ENCODE measurements around the gene MED9.

Gene MED9

GRCh38 chr17:17525311-17525710, 48.5 kb downstream of the MED9 start:
- no peaks in the 10 kb centered on the region for H3K4me1 ChIP-seq (ENCODE audit: control insufficient read depth in 1 of 2, insufficient read depth in 2 of 2, low read length in 2 of 2)
- H3K79me1 ChIP-seq (ENCODE audit: low read length): no peaks in the 10 kb centered on the region
- no peak overlapping the region for H3K14ac ChIP-seq (ENCODE audit: low read length)
- H4K8ac ChIP-seq (ENCODE audit: low read depth, low read length): no peak overlapping the region
- no peak overlapping the region for H4K91ac ChIP-seq (ENCODE audit: low read depth, low read length)
- H2BK5ac ChIP-seq (ENCODE audit: low read depth, low read length, poor library complexity): no peak overlapping the region
- H3K9ac ChIP-seq (ENCODE audit: low read length): no peak overlapping the region
- no peak overlapping the region for H3K27ac ChIP-seq (ENCODE audit: low read depth, low read length)
- no peaks in the 10 kb centered on the region for H3K36me3 ChIP-seq (ENCODE audit: control insufficient read depth in 1 of 2, insufficient read depth in 2 of 2, low read length in 2 of 2)
- H3K23ac ChIP-seq (ENCODE audit: low read length): no peak overlapping the region
- no peak for DNase-seq
- H2BK12ac ChIP-seq (ENCODE audit: low read length): no peak overlapping the region
- no peaks in the 10 kb centered on the region for H3K27me3 ChIP-seq (ENCODE audit: insufficient read depth, low read length)
- no peak overlapping the region for H2AK5ac ChIP-seq (ENCODE audit: low read length)
- no peak overlapping the region for H3K4ac ChIP-seq (ENCODE audit: low read depth, low read length)
- H3K79me2 ChIP-seq (ENCODE audit: control insufficient read depth, insufficient read depth, low read length, poor library complexity): no peaks in the 10 kb centered on the region
- no CpG with 5 or more reads among the region's 15 CpGs for WGBS (ENCODE audit: extremely low coverage, insufficient coverage, insufficient read length)
- H4K12ac ChIP-seq (ENCODE audit: low read depth, low read length): no peak overlapping the region
- no peak overlapping the region for H3K18ac ChIP-seq (ENCODE audit: low read length)
- no peak overlapping the region for H3K4me2 ChIP-seq (ENCODE audit: low read length)
- H3K9me3 ChIP-seq (ENCODE audit: insufficient read depth, low read depth, low read length): no peaks in the 10 kb centered on the region
- H3K4me3 ChIP-seq (ENCODE audit: low read depth, low read length): no peak overlapping the region
- H2AFZ ChIP-seq (ENCODE audit: insufficient read depth, low read length, poor library complexity): no peak overlapping the region
- H2BK120ac ChIP-seq (ENCODE audit: insufficient read depth, low read length, poor library complexity): no peak overlapping the region

- Histone ChIP-seq H3K36me3 (ENCODE audit: control insufficient read depth in 1 of 2, insufficient read depth in 2 of 2, low read length in 2 of 2) (no peaks in the 10 kb centered on the region), H2BK5ac (ENCODE audit: low read depth, low read length, poor library complexity) (no peak overlapping the region), H4K8ac (ENCODE audit: low read depth, low read length) (no peak overlapping the region), H4K91ac (ENCODE audit: low read depth, low read length) (no peak overlapping the region), H3K4me1 (ENCODE audit: control insufficient read depth in 1 of 2, insufficient read depth in 2 of 2, low read length in 2 of 2) (no peaks in the 10 kb centered on the region), H4K12ac (ENCODE audit: low read depth, low read length) (no peak overlapping the region), H3K9ac (ENCODE audit: low read length) (no peak overlapping the region), H3K14ac (ENCODE audit: low read length) (no peak overlapping the region), H3K79me2 (ENCODE audit: control insufficient read depth, insufficient read depth, low read length, poor library complexity) (no peaks in the 10 kb centered on the region), H2BK12ac (ENCODE audit: low read length) (no peak overlapping the region), H3K4me3 (ENCODE audit: low read depth, low read length) (no peak overlapping the region), H3K18ac (ENCODE audit: low read length) (no peak overlapping the region), H3K9me3 (ENCODE audit: insufficient read depth, low read depth, low read length) (no peaks in the 10 kb centered on the region), H3K4ac (ENCODE audit: low read depth, low read length) (no peak overlapping the region), H2BK120ac (ENCODE audit: insufficient read depth, low read length, poor library complexity) (no peak overlapping the region), H2AFZ (ENCODE audit: insufficient read depth, low read length, poor library complexity) (no peak overlapping the region), H3K79me1 (ENCODE audit: low read length) (no peaks in the 10 kb centered on the region), H3K27ac (ENCODE audit: low read depth, low read length) (no peak overlapping the region), H3K4me2 (ENCODE audit: low read length) (no peak overlapping the region), H3K27me3 (ENCODE audit: insufficient read depth, low read length) (no peaks in the 10 kb centered on the region), H2AK5ac (ENCODE audit: low read length) (no peak overlapping the region), H3K23ac (ENCODE audit: low read length) (no peak overlapping the region)
- WGBS (ENCODE audit: extremely low coverage, insufficient coverage, insufficient read length): no CpG with 5 or more reads among the region's 6 CpGs
- DNase-seq: no peak
Observed at GRCh38 chr17:17525956-17526355, 49.2 kb downstream of the MED9 start.

- no peak overlapping the region for H2BK120ac ChIP-seq (ENCODE audit: insufficient read depth, low read length, poor library complexity)
- H4K12ac ChIP-seq (ENCODE audit: low read depth, low read length): no peak overlapping the region
- H2AK5ac ChIP-seq (ENCODE audit: low read length): no peak overlapping the region
- DNase-seq: no peak
- H3K23ac ChIP-seq (ENCODE audit: low read length): no peak overlapping the region
- no CpG with 5 or more reads among the region's 14 CpGs for WGBS (ENCODE audit: extremely low coverage, insufficient coverage, insufficient read length)
- no peak overlapping the region for H3K27ac ChIP-seq (ENCODE audit: low read depth, low read length)
- H4K91ac ChIP-seq (ENCODE audit: low read depth, low read length): no peak overlapping the region
- no peak overlapping the region for H4K8ac ChIP-seq (ENCODE audit: low read depth, low read length)
- no peak overlapping the region for H2BK12ac ChIP-seq (ENCODE audit: low read length)
- no peaks in the 10 kb centered on the region for H3K79me1 ChIP-seq (ENCODE audit: low read length)
- H3K4me3 ChIP-seq (ENCODE audit: low read depth, low read length): no peak overlapping the region
- H3K4me2 ChIP-seq (ENCODE audit: low read length): no peak overlapping the region
- H2BK5ac ChIP-seq (ENCODE audit: low read depth, low read length, poor library complexity): no peak overlapping the region
- H3K18ac ChIP-seq (ENCODE audit: low read length): no peak overlapping the region
- H3K9me3 ChIP-seq (ENCODE audit: insufficient read depth, low read depth, low read length): no peaks in the 10 kb centered on the region
- no peak overlapping the region for H2AFZ ChIP-seq (ENCODE audit: insufficient read depth, low read length, poor library complexity)
- no peaks in the 10 kb centered on the region for H3K36me3 ChIP-seq (ENCODE audit: control insufficient read depth in 1 of 2, insufficient read depth in 2 of 2, low read length in 2 of 2)
- no peak overlapping the region for H3K4ac ChIP-seq (ENCODE audit: low read depth, low read length)
- H3K9ac ChIP-seq (ENCODE audit: low read length): no peak overlapping the region
- no peak overlapping the region for H3K14ac ChIP-seq (ENCODE audit: low read length)
- no peaks in the 10 kb centered on the region for H3K27me3 ChIP-seq (ENCODE audit: insufficient read depth, low read length)
- no peaks in the 10 kb centered on the region for H3K4me1 ChIP-seq (ENCODE audit: control insufficient read depth in 1 of 2, insufficient read depth in 2 of 2, low read length in 2 of 2)
- no peaks in the 10 kb centered on the region for H3K79me2 ChIP-seq (ENCODE audit: control insufficient read depth, insufficient read depth, low read length, poor library complexity)
Observed at GRCh38 chr17:17526369-17526768, 49.6 kb downstream of the MED9 start.

- H3K27me3 ChIP-seq (ENCODE audit: insufficient read depth, low read length): no peaks in the 10 kb centered on the region
- H3K4me3 ChIP-seq (ENCODE audit: low read depth, low read length): no peak overlapping the region
- no peak overlapping the region for H4K8ac ChIP-seq (ENCODE audit: low read depth, low read length)
- H2BK120ac ChIP-seq (ENCODE audit: insufficient read depth, low read length, poor library complexity): no peak overlapping the region
- no peak overlapping the region for H2BK12ac ChIP-seq (ENCODE audit: low read length)
- no peak overlapping the region for H3K27ac ChIP-seq (ENCODE audit: low read depth, low read length)
- H3K4ac ChIP-seq (ENCODE audit: low read depth, low read length): no peak overlapping the region
- no peak overlapping the region for H4K12ac ChIP-seq (ENCODE audit: low read depth, low read length)
- H3K79me1 ChIP-seq (ENCODE audit: low read length): no peaks in the 10 kb centered on the region
- H3K9me3 ChIP-seq (ENCODE audit: insufficient read depth, low read depth, low read length): no peaks in the 10 kb centered on the region
- no peak overlapping the region for H3K4me2 ChIP-seq (ENCODE audit: low read length)
- H3K23ac ChIP-seq (ENCODE audit: low read length): no peak overlapping the region
- H2BK5ac ChIP-seq (ENCODE audit: low read depth, low read length, poor library complexity): no peak overlapping the region
- H3K79me2 ChIP-seq (ENCODE audit: control insufficient read depth, insufficient read depth, low read length, poor library complexity): no peaks in the 10 kb centered on the region
- H3K36me3 ChIP-seq (ENCODE audit: control insufficient read depth in 1 of 2, insufficient read depth in 2 of 2, low read length in 2 of 2): no peaks in the 10 kb centered on the region
- H2AFZ ChIP-seq (ENCODE audit: insufficient read depth, low read length, poor library complexity): no peak overlapping the region
- H4K91ac ChIP-seq (ENCODE audit: low read depth, low read length): no peak overlapping the region
- no CpG with 5 or more reads among the region's 11 CpGs for WGBS (ENCODE audit: extremely low coverage, insufficient coverage, insufficient read length)
- H3K4me1 ChIP-seq (ENCODE audit: control insufficient read depth in 1 of 2, insufficient read depth in 2 of 2, low read length in 2 of 2): no peaks in the 10 kb centered on the region
- no peak overlapping the region for H3K14ac ChIP-seq (ENCODE audit: low read length)
- no peak for DNase-seq
- no peak overlapping the region for H3K18ac ChIP-seq (ENCODE audit: low read length)
- no peak overlapping the region for H2AK5ac ChIP-seq (ENCODE audit: low read length)
- no peak overlapping the region for H3K9ac ChIP-seq (ENCODE audit: low read length)
Observed at GRCh38 chr17:17527534-17527933, 50.7 kb downstream of the MED9 start.

All from trophoblast cell (in vitro differentiated cells and primary cell).